Ishikawa (cell line): ENCODE results near the gene AGK.
A peak's percentile ranks its signal among the peaks of the same experiment; 100 is the strongest.

ENCODE experiments used
- CEBPB ChIP-seq: IDR thresholded peaks from 2 replicates; pipeline ENCODE4 v1.6.1; 2012
- CREB1 ChIP-seq: IDR thresholded peaks from 2 replicates; pipeline ENCODE4 v1.6.1; 2012; ENCODE audit warnings: low read depth
- EGR1 ChIP-seq: IDR thresholded peaks from 2 replicates; pipeline ENCODE4 v1.6.1; 2012
- EP300 ChIP-seq: IDR thresholded peaks from 2 replicates; pipeline ENCODE4 v1.6.1; 2012; ENCODE audit warnings: borderline replicate concordance
- FOXM1 ChIP-seq: IDR thresholded peaks from 2 replicates; pipeline ENCODE4 v1.6.1; 2012; ENCODE audit warnings: low read depth, borderline replicate concordance
- NFIC ChIP-seq: IDR thresholded peaks from 2 replicates; pipeline ENCODE4 v1.6.1; 2012
- RAD21 ChIP-seq: IDR thresholded peaks from 2 replicates; pipeline ENCODE4 v1.6.1; 2012; ENCODE audit warnings: low read depth
- REST ChIP-seq: IDR thresholded peaks from 2 replicates; pipeline ENCODE4 v1.6.1; 2012; ENCODE audit warnings: low read depth, mild to moderate bottlenecking
- TAF1 ChIP-seq: IDR thresholded peaks from 2 replicates; pipeline ENCODE4 v1.6.1; 2012; ENCODE audit warnings: low read depth, mild to moderate bottlenecking
- TCF12 ChIP-seq: IDR thresholded peaks from 2 replicates; pipeline ENCODE4 v1.6.1; 2012; ENCODE audit warnings: low read depth
- TEAD4 ChIP-seq: IDR thresholded peaks from 2 replicates; pipeline ENCODE4 v1.6.1; 2012
- USF1 ChIP-seq: IDR thresholded peaks from 2 replicates; pipeline ENCODE4 v1.6.1; 2012
- YY1 ChIP-seq: IDR thresholded peaks from 2 replicates; pipeline ENCODE4 v1.6.1; 2012; ENCODE audit warnings: low read depth
- ZBTB7A ChIP-seq: IDR thresholded peaks from 2 replicates; pipeline ENCODE4 v1.6.1; 2012; ENCODE audit warnings: low read depth
- TF ChIP-seq, protein P1 (sequence below): IDR thresholded peaks from 2 replicates; pipeline ENCODE4 v1.6.1; 2012

Gene AGK

DNA sequence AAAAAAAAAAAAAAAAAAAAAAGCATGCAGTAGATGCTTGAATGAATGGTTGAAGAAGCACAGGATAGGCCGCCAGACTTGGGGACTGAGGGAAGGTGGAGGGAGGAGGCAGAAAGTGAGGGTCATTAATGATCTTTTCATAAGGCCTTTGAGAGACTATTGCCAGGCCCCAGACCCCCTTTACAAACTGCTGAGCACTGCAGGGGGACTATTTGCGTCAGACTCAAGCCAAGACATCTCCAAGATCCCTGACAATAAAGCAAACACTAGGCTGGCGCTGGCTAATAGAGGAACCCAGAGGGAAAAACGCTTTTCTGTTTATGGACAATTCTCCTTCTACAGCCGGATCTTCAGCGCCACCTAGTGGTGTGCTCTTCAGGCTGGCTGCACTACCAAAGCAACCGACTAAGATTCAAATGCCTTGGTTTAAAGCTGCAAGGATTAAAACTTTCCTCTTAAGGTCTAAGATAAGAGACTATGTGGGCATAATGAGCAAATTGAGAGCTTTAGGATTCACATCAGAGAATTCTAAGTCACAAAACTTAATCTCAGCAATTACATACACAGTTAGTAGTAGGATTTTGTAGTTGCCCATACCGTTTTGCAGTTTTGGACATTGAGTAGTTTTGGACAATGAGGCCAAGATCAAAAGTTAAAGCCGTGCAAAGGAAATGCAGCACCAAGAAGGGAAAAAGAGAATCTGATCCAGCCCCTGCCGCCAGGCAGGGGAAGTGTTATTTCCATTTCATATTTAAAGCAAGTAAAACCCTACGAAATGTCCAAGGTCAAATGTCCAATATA, 17.9 kb upstream of the AGK start:
- peak; percentile 93 for TF ChIP-seq RAD21
- no peak for TF ChIP-seq ZBTB7A

- TF ChIP-seq FOXM1: no peak
- TF ChIP-seq NFIC: no peak
- no peak for TF ChIP-seq EGR1
- TF ChIP-seq TEAD4: no peak
- TF ChIP-seq CEBPB: no peak
- no peak for TF ChIP-seq EP300
Observed at GRCh38 chr7:141534757-141535737, 16.2 kb upstream of the AGK start.

DNA sequence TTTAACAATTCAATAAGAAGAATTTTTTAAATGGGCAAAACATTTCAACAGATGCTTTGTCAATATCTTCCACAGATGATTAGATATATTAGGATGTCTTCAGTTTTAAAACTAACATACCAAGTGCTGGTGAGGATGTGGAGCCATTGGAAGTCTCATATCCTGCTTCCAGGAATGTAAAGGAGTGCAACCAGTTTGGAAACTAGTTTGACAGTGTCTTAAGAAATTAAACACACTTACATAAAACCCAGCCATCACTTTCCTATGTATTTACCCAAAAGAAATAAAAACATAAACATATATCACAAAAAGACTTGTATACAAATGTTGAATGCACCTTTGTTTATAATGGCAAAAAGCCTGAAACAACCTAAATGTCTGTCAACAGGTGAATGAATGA, 13.3 kb upstream of the AGK start:
- TF ChIP-seq NFIC (no peak), RAD21 (no peak), TAF1 (no peak)

DNA sequence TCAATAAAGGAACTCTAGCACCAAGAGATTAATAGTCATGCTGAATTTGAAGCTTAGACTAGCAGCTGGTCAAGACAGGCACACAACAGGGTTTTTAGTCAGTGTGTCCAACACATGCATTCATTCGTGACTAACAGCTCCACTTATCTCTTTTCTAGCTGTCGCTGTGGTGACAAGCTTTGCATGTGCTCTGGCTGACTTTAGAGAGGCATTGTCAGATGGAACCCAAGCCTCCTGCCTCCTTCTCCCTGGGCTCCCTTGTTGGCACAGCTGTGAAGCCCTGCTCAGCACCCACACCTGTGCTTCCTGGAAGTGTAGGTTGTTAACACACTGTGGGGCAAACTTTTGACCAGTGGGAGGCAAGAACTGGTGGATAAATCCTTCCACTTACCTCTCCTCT, 9.8 kb upstream of the AGK start:
- no peak for TF ChIP-seq CREB1
- no peak for TF ChIP-seq REST
- TF ChIP-seq EGR1: no peak
- TF ChIP-seq EP300: no peak
- no peak for TF ChIP-seq ZBTB7A
- no peak for TF ChIP-seq USF1
- no peak for TF ChIP-seq TCF12
- TF ChIP-seq, protein P1, sequence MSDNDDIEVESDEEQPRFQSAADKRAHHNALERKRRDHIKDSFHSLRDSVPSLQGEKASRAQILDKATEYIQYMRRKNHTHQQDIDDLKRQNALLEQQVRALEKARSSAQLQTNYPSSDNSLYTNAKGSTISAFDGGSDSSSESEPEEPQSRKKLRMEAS: no peak

- no peak for TF ChIP-seq YY1
- no peak for TF ChIP-seq TCF12
- TF ChIP-seq, protein P1: no peak
- no peak for TF ChIP-seq EP300
- no peak for TF ChIP-seq REST
- no peak for TF ChIP-seq TAF1
- no peak for TF ChIP-seq NFIC
- TF ChIP-seq TEAD4: no peak
- TF ChIP-seq USF1: no peak
- TF ChIP-seq EGR1: no peak
- TF ChIP-seq CREB1: no peak
- no peak for TF ChIP-seq ZBTB7A
Observed at GRCh38 chr7:141544831-141545230, 6.4 kb upstream of the AGK start.

DNA sequence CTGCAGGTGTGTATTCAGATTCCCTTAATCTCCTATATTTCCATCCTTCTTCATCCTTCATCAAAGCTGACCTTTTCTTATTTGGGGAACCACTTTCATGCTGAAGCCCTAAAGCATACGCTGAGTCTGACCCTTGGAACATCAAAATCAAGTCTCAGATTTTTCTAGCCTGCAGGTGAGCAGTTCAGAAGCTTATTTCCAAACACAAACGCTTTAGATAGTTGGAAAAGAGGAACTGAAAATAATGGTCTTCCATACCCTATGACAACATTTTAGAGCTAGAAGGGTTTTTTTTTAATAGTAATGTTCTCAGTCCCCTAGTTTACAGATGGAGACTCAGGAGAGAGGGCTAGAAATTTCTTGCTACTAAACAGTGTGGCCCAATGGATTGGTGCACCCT, 1.6 kb upstream of the AGK start:
- TF ChIP-seq TCF12 (no peak), REST (no peak), CREB1 (no peak), RAD21 (no peak), EP300 (no peak), ZBTB7A (no peak), TEAD4 (no peak), NFIC (no peak), TAF1 (no peak), USF1 (no peak), FOXM1 (no peak), CEBPB (no peak), YY1 (no peak), EGR1 (no peak)
- TF ChIP-seq, protein P1: no peak
